T1000 (cell line): ENCODE measurements around the gene OSGIN1.
"Not testable (repeated sequence)": the region's sequence is repeated elsewhere in the genome, so short reads cannot be mapped to it uniquely, and the experiment has no call there.

Experiments used
- DNase-seq: peaks from one replicate; lab custom pipeline; 2025; ENCODE audit warnings: mixed read lengths; lab: John Stamatoyannopoulos, UW

The OSGIN1 gene

GRCh38 chr16:83941546-83941945 is 11.5 kb upstream of the OSGIN1 start:
- DNase-seq, result not testable (repeated sequence)

GRCh38 chr16:83942074-83942473 is 11.0 kb upstream of the OSGIN1 start:
- no peak for DNase-seq

GRCh38 chr16:83942815-83943515 is 10.1 kb upstream of the OSGIN1 start:
- DNase-seq, result no peak

GRCh38 chr16:83943516-83944050 is 9.5 kb upstream of the OSGIN1 start:
- no peak for DNase-seq

- DNase-seq, result no peak
These were observed 7.5 kb upstream of the OSGIN1 start for GRCh38 chr16:83945587-83945986.

GRCh38 chr16:83946154-83946780 is 6.8 kb upstream of the OSGIN1 start:
- DNase-seq, result no peak

GRCh38 chr16:83946781-83947566 is 6.1 kb upstream of the OSGIN1 start:
- no peak for DNase-seq

GRCh38 chr16:83947642-83948234 is 5.3 kb upstream of the OSGIN1 start:
- no peak for DNase-seq

GRCh38 chr16:83948914-83949723 is 3.9 kb upstream of the OSGIN1 start:
- no peak for DNase-seq

- DNase-seq, result no peak
These were observed 3.4 kb upstream of the OSGIN1 start for GRCh38 chr16:83949724-83950001.

GRCh38 chr16:83950862-83951399 is 2.1 kb upstream of the OSGIN1 start:
- not testable (repeated sequence) for DNase-seq

GRCh38 chr16:83951544-83951943 is 1.5 kb upstream of the OSGIN1 start:
- no peak for DNase-seq

- DNase-seq, result no peak
These were observed 477 bp upstream of the OSGIN1 start for GRCh38 chr16:83952587-83952939.

- no peak for DNase-seq
These were observed 946 bp downstream of the OSGIN1 start for GRCh38 chr16:83953796-83954576.

GRCh38 chr16:83954577-83955016 is 1.6 kb downstream of the OSGIN1 start:
- DNase-seq, result peak; percentile 21

- no peak for DNase-seq
These were observed 2.4 kb downstream of the OSGIN1 start for GRCh38 chr16:83955218-83956130.

- peak; percentile 46 for DNase-seq
These were observed 3.6 kb downstream of the OSGIN1 start for GRCh38 chr16:83956336-83957289.

- DNase-seq, result no peak
These were observed 4.3 kb downstream of the OSGIN1 start for GRCh38 chr16:83957296-83957855.
